ENCODE data around the gene METTL8.

DNA sequence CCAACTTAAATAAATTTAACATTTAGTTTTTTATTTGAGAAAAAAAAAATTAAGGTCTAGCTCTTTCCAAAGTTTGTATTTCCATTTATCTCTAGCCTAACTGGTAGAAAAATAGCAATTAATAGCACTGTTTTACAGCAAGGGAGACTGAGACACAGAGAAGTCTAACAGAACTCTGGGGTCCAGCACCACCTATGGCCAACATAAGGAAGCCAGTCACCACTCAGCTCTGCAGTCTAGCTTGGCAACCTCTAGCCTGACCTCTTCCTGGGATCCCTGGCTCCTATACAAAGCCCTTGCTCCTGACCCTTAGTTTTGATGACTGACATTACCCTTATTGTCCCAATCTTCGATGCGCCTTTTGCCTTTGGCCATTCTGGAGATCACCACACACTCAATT lies 159.0 kb downstream of the METTL8 start:
- TF ChIP-seq POLR2AphosphoS5 (IDR thresholded peaks at IDR 0.05) (no peak), CTCF (IDR thresholded peaks at IDR 0.05) (no peak), POLR2A (IDR thresholded peaks at IDR 0.05) (no peak)
